WTC11 (cell line): ENCODE measurements around the gene DENND4B. TPM values are rescaled to one million over a fixed set of nuclear protein-coding genes. Genes with fewer than 3 reads are reported as not detected.
A peak's percentile ranks its signal among the peaks of the same experiment; 100 is the strongest.

Experiments used
- EMX1 ChIP-seq: fragments of 250-450 bp; sonication (Bioruptor Pico); IDR thresholded peaks from 2 replicates; pipeline ENCODE4 v1.8.0; 2021; ENCODE audit warnings: mild to moderate bottlenecking
- ESRRA ChIP-seq: sonication (generic); formaldehyde crosslinking; IDR thresholded peaks from 2 replicates; pipeline ENCODE4 v1.8.1; 2022; ENCODE audit warnings: mild to moderate bottlenecking, missing genetic modification reagents, borderline replicate concordance
- MXD4 ChIP-seq: fragments of 250-450 bp; sonication (Bioruptor Pico); IDR thresholded peaks from 2 replicates; pipeline ENCODE4 v1.8.0; 2021; ENCODE audit warnings: mild to moderate bottlenecking, moderate library complexity, borderline replicate concordance
- NR1H2 ChIP-seq: sonication (generic); formaldehyde crosslinking; IDR thresholded peaks from 2 replicates; pipeline ENCODE4 v1.9.0; 2021; ENCODE audit warnings: mild to moderate bottlenecking, moderate library complexity, missing genetic modification reagents
- PRRX2 ChIP-seq: fragments of 250-450 bp; sonication (Bioruptor Pico); IDR thresholded peaks from 2 replicates; pipeline ENCODE4 v1.8.0; 2021; ENCODE audit warnings: mild to moderate bottlenecking
- SMAD3 ChIP-seq: sonication (generic); formaldehyde crosslinking; IDR thresholded peaks from 2 replicates; pipeline ENCODE4 v1.8.0; 2022; ENCODE audit warnings: missing genetic modification reagents, mild to moderate bottlenecking, borderline replicate concordance
- TEAD1 ChIP-seq: sonication (generic); formaldehyde crosslinking; IDR thresholded peaks from 2 replicates; pipeline ENCODE4 v1.8.0; 2022; ENCODE audit warnings: mild to moderate bottlenecking, missing genetic modification reagents
- TP53 ChIP-seq: sonication (generic); formaldehyde crosslinking; IDR thresholded peaks from 2 replicates; pipeline ENCODE4 v1.8.1; 2023; ENCODE audit warnings: mild to moderate bottlenecking, missing genetic modification reagents
- ZBTB21 ChIP-seq: sonication (generic); formaldehyde crosslinking; IDR thresholded peaks from 2 replicates; pipeline ENCODE4 v1.8.1; 2023; ENCODE audit warnings: mild to moderate bottlenecking, missing genetic modification reagents, borderline replicate concordance
- ZNF121 ChIP-seq: sonication (generic); formaldehyde crosslinking; IDR thresholded peaks from 2 replicates; pipeline ENCODE4 v1.8.0; 2023; ENCODE audit warnings: missing genetic modification reagents
- total RNA-seq: library from RNA; stranded (reverse); gene quantifications from 3 replicates; pipeline ENCODE4 v1.2.3, GENCODE V29; 2021
- TF ChIP-seq, protein P1 (sequence below): fragments of 250-450 bp; sonication (Bioruptor Pico); IDR thresholded peaks from 2 replicates; pipeline ENCODE4 v2.1.2; 2022; ENCODE audit warnings: mild to moderate bottlenecking, moderate library complexity
- TF ChIP-seq, protein P2 (sequence below): sonication (generic); formaldehyde crosslinking; conservative IDR thresholded peaks from 2 replicates; pipeline ENCODE4 v1.8.1; 2022; ENCODE audit warnings: mild to moderate bottlenecking, missing genetic modification reagents
- TF ChIP-seq, protein P3 (sequence below): fragments of 250-450 bp; sonication (Bioruptor Pico); IDR thresholded peaks from 2 replicates; pipeline ENCODE4 v1.8.0; 2021; ENCODE audit warnings: mild to moderate bottlenecking
- TF ChIP-seq, protein P4 (sequence below): sonication (generic); formaldehyde crosslinking; IDR thresholded peaks from 2 replicates; pipeline ENCODE4 v1.8.1; 2023; ENCODE audit warnings: mild to moderate bottlenecking, missing genetic modification reagents, borderline replicate concordance
- TF ChIP-seq, protein P5 (sequence below): sonication (generic); formaldehyde crosslinking; IDR thresholded peaks from 2 replicates; pipeline ENCODE4 v1.8.0; 2022; ENCODE audit warnings: mild to moderate bottlenecking, missing genetic modification reagents
- TF ChIP-seq, protein P6 (sequence below): sonication (generic); formaldehyde crosslinking; IDR thresholded peaks from 2 replicates; pipeline ENCODE4 v1.8.1; 2022; ENCODE audit warnings: mild to moderate bottlenecking, moderate library complexity, missing genetic modification reagents
- TF ChIP-seq, protein P7 (sequence below): sonication (generic); formaldehyde crosslinking; IDR thresholded peaks from 2 replicates; pipeline ENCODE4 v1.8.0; 2022; ENCODE audit warnings: mild to moderate bottlenecking, missing genetic modification reagents
- TF ChIP-seq, protein P8 (sequence below): sonication (generic); formaldehyde crosslinking; IDR thresholded peaks from 2 replicates; pipeline ENCODE4 v1.8.1; 2022; ENCODE audit warnings: low read depth, mild to moderate bottlenecking, moderate library complexity, missing genetic modification reagents, borderline replicate concordance
- TF ChIP-seq, protein P9 (sequence below): fragments of 250-450 bp; sonication (Bioruptor Pico); IDR thresholded peaks from 2 replicates; pipeline ENCODE4 v1.9.0; 2021; ENCODE audit warnings: mild to moderate bottlenecking

DENND4B gene
- total RNA-seq, 1 experiment from 2014 or later, result 93.1 TPM

DNA sequence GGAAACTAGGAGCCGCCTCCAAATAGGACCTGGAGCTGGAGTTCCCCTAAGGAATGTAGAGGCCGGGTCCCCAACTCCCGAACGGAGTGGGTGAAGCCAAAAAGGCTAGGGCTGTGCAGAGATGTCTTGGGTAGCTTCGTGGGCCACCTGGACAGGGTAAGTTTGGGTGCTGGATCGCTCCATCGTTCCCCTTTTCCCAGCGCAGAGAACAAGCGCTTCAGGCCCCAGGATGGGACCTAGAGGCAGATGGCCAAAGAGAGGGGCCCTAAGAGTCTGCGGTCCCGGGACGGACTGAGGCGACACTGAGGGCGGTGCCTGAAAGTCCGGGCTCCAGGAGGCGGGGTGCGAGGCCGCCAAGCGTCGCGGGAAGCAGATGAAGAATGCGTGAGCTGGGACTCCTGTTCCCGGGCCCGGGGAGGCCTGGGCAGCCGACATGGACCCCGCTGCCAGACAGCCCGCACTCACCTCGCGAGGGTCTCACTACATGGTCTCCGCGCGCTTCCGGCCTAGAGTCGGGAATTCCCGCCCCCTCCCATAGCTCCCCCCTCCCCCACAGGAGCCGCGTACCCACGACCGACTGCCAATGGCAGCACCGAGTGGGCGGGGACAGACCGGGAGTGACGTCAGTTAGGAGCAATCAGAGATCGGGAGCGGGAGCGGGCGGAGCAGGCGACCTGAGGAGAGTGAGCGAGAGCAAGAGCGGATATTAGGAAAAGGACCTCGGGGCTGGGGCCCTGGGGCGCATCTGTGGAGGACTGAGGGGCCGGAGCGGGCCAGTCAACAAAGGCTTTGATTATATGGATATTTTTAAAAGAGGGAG lies 16.7 kb upstream of the DENND4B start, which contains the start of gene SLC39A1 (continued):
- TF ChIP-seq, protein P1, sequence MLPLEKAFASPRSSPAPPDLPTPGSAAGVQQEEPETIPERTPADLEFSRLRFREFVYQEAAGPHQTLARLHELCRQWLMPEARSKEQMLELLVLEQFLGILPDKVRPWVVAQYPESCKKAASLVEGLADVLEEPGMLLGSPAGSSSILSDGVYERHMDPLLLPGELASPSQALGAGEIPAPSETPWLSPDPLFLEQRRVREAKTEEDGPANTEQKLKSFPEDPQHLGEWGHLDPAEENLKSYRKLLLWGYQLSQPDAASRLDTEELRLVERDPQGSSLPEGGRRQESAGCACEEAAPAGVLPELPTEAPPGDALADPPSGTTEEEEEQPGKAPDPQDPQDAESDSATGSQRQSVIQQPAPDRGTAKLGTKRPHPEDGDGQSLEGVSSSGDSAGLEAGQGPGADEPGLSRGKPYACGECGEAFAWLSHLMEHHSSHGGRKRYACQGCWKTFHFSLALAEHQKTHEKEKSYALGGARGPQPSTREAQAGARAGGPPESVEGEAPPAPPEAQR (CRISPR knock-in tag), result no peak
- TF ChIP-seq, protein P2, sequence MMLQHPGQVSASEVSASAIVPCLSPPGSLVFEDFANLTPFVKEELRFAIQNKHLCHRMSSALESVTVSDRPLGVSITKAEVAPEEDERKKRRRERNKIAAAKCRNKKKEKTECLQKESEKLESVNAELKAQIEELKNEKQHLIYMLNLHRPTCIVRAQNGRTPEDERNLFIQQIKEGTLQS, result no peak
- TF ChIP-seq ZBTB21 (CRISPR knock-in tag) (no peak), TEAD1 (CRISPR knock-in tag) (no peak; the same call in 1 of the 2 replicates), MXD4 (no peak), EMX1 (CRISPR knock-in tag) (no peak), NR1H2 (no peak), ESRRA (CRISPR knock-in tag) (no peak), SMAD3 (no peak), TP53 (no peak), ZNF121 (peak; percentile 97), PRRX2 (CRISPR knock-in tag) (no peak)
- TF ChIP-seq, protein P3, sequence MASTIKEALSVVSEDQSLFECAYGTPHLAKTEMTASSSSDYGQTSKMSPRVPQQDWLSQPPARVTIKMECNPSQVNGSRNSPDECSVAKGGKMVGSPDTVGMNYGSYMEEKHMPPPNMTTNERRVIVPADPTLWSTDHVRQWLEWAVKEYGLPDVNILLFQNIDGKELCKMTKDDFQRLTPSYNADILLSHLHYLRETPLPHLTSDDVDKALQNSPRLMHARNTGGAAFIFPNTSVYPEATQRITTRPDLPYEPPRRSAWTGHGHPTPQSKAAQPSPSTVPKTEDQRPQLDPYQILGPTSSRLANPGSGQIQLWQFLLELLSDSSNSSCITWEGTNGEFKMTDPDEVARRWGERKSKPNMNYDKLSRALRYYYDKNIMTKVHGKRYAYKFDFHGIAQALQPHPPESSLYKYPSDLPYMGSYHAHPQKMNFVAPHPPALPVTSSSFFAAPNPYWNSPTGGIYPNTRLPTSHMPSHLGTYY (CRISPR knock-in tag), result no peak
- TF ChIP-seq, protein P4, sequence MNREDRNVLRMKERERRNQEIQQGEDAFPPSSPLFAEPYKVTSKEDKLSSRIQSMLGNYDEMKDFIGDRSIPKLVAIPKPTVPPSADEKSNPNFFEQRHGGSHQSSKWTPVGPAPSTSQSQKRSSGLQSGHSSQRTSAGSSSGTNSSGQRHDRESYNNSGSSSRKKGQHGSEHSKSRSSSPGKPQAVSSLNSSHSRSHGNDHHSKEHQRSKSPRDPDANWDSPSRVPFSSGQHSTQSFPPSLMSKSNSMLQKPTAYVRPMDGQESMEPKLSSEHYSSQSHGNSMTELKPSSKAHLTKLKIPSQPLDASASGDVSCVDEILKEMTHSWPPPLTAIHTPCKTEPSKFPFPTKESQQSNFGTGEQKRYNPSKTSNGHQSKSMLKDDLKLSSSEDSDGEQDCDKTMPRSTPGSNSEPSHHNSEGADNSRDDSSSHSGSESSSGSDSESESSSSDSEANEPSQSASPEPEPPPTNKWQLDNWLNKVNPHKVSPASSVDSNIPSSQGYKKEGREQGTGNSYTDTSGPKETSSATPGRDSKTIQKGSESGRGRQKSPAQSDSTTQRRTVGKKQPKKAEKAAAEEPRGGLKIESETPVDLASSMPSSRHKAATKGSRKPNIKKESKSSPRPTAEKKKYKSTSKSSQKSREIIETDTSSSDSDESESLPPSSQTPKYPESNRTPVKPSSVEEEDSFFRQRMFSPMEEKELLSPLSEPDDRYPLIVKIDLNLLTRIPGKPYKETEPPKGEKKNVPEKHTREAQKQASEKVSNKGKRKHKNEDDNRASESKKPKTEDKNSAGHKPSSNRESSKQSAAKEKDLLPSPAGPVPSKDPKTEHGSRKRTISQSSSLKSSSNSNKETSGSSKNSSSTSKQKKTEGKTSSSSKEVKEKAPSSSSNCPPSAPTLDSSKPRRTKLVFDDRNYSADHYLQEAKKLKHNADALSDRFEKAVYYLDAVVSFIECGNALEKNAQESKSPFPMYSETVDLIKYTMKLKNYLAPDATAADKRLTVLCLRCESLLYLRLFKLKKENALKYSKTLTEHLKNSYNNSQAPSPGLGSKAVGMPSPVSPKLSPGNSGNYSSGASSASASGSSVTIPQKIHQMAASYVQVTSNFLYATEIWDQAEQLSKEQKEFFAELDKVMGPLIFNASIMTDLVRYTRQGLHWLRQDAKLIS (CRISPR knock-in tag), result peak; percentile 21; the same call in 1 of the 2 replicates
- TF ChIP-seq, protein P5, sequence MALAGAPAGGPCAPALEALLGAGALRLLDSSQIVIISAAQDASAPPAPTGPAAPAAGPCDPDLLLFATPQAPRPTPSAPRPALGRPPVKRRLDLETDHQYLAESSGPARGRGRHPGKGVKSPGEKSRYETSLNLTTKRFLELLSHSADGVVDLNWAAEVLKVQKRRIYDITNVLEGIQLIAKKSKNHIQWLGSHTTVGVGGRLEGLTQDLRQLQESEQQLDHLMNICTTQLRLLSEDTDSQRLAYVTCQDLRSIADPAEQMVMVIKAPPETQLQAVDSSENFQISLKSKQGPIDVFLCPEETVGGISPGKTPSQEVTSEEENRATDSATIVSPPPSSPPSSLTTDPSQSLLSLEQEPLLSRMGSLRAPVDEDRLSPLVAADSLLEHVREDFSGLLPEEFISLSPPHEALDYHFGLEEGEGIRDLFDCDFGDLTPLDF, result no peak
- TF ChIP-seq, protein P6, sequence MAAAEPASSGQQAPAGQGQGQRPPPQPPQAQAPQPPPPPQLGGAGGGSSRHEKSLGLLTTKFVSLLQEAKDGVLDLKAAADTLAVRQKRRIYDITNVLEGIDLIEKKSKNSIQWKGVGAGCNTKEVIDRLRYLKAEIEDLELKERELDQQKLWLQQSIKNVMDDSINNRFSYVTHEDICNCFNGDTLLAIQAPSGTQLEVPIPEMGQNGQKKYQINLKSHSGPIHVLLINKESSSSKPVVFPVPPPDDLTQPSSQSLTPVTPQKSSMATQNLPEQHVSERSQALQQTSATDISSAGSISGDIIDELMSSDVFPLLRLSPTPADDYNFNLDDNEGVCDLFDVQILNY (CRISPR knock-in tag), result 0 out of 2 replicates have a peak, but pooled peaks have one; percentile 56
- TF ChIP-seq, protein P7, sequence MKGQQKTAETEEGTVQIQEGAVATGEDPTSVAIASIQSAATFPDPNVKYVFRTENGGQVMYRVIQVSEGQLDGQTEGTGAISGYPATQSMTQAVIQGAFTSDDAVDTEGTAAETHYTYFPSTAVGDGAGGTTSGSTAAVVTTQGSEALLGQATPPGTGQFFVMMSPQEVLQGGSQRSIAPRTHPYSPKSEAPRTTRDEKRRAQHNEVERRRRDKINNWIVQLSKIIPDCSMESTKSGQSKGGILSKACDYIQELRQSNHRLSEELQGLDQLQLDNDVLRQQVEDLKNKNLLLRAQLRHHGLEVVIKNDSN, result no peak
- TF ChIP-seq, protein P8, sequence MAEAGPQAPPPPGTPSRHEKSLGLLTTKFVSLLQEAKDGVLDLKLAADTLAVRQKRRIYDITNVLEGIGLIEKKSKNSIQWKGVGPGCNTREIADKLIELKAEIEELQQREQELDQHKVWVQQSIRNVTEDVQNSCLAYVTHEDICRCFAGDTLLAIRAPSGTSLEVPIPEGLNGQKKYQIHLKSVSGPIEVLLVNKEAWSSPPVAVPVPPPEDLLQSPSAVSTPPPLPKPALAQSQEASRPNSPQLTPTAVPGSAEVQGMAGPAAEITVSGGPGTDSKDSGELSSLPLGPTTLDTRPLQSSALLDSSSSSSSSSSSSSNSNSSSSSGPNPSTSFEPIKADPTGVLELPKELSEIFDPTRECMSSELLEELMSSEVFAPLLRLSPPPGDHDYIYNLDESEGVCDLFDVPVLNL (CRISPR knock-in tag), result no peak
- TF ChIP-seq, protein P9, sequence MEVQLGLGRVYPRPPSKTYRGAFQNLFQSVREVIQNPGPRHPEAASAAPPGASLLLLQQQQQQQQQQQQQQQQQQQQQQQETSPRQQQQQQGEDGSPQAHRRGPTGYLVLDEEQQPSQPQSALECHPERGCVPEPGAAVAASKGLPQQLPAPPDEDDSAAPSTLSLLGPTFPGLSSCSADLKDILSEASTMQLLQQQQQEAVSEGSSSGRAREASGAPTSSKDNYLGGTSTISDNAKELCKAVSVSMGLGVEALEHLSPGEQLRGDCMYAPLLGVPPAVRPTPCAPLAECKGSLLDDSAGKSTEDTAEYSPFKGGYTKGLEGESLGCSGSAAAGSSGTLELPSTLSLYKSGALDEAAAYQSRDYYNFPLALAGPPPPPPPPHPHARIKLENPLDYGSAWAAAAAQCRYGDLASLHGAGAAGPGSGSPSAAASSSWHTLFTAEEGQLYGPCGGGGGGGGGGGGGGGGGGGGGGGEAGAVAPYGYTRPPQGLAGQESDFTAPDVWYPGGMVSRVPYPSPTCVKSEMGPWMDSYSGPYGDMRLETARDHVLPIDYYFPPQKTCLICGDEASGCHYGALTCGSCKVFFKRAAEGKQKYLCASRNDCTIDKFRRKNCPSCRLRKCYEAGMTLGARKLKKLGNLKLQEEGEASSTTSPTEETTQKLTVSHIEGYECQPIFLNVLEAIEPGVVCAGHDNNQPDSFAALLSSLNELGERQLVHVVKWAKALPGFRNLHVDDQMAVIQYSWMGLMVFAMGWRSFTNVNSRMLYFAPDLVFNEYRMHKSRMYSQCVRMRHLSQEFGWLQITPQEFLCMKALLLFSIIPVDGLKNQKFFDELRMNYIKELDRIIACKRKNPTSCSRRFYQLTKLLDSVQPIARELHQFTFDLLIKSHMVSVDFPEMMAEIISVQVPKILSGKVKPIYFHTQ (CRISPR knock-in tag), result no peak
